Adrenal gland (tissue), 12 donors: ENCODE results near the gene ADGRB3. TPM values are rescaled to one million over a fixed set of nuclear protein-coding genes. Genes with fewer than 3 reads are reported as not detected.

ENCODE experiments used
- DNase-seq, 7 donors: peaks; one replicate each; pipeline ENCODE4 v3.0.0-alpha.2; 2019 to 2020
- H3K27ac ChIP-seq, 5 donors: fragments of 200-600 bp; sonication (generic) in 4 of 5; 1 replicate in 3 of 5; 2 replicates in 2 of 5; pipeline versions ENCODE4 v1.5.1 to v1.8.0; 2016 to 2020; ENCODE audit warnings: mild to moderate bottlenecking in 1 of 5
- H3K27me3 ChIP-seq: fragments of 200-600 bp; 2 replicates; pipeline ENCODE4 v1.8.0; 2021
- H3K36me3 ChIP-seq, 2 donors: fragments of 200-600 bp; replicated peaks in 1 of 2; 1 replicate in 1 of 2; 2 replicates in 1 of 2; pipeline versions ENCODE4 v1.5.1 to v1.8.0; 2018 to 2022
- H3K4me1 ChIP-seq, 2 donors: fragments of 200-600 bp; replicated peaks in 1 of 2; 1 replicate in 1 of 2; 2 replicates in 1 of 2; pipeline versions ENCODE4 v1.5.1 to v1.8.0; 2018 to 2021
- H3K4me3 ChIP-seq, 4 donors: fragments of 200-600 bp; sonication (generic) in 3 of 4; one replicate each; pipeline ENCODE4 v1.5.1; 2016 to 2018
- H3K9me3 ChIP-seq, 3 donors: fragments of 200-600 bp; sonication (generic) in 1 of 3; replicated peaks in 1 of 3; 1 replicate in 2 of 3; 2 replicates in 1 of 3; pipeline versions ENCODE4 v1.5.1 to v1.8.0; 2016 to 2021
- POLR2A ChIP-seq, 2 donors: fragments of 450-650 bp; IDR thresholded peaks; one replicate each; pipeline ENCODE4 v1.6.1; 2017; ENCODE audit warnings: antibody characterized with exemption in 2 of 2, mild to moderate bottlenecking in 2 of 2, moderate library complexity in 1 of 2
- WGBS, 4 donors: extraction: QIAGEN DNeasy Blood & Tissue Kit in 2 of 4; methylation state at CpG; one replicate each; pipeline versions ENCODE4 v1.1.5 to v1.1.7; 2013 to 2017; 5-methylcytosine and 5-hydroxymethylcytosine counted together
- intact Hi-C, 2 donors: fragments of 100-400 bp; cut with DNase I; formaldehyde crosslinking; loops; one replicate each; pipeline versions ENCODE4 v1.14.1 to v1.15.0; 2022 to 2023
- polyA plus RNA-seq, 3 donors: library from polyadenylated mRNA; stranded (reverse); fragments of 200-250 nt in 2 of 3; fragments of 350-450 nt in 1 of 3; fragmentation: Illumina TruSeq in 1 of 3; extraction: RNeasy Lipid Tissue Mini Kit (QIAGEN cat#74804) in 1 of 3; gene quantifications; one replicate each; pipeline ENCODE4 v1.2.3, GENCODE V29; 2013 to 2014
- total RNA-seq, 9 donors: library from RNA; depleted of rRNA in 4 of 9; stranded (reverse); fragments of >200 nt in 4 of 9; fragments of 120-200 nt in 1 of 9; fragmentation: NEBNext Ultra II Directional in 1 of 9; extraction: Animal tissue kit (Norgen Biotek cat#: 25700) in 1 of 9; gene quantifications; one replicate each; pipeline versions ENCODE4 v1.1.0 to v1.2.4, GENCODE V29; 2013 to 2023
- TF ChIP-seq, protein P1 (sequence below), 6 experiments: fragments of 450-650 bp in 4 of 6; fragments of 200-600 bp in 2 of 6; sonication (generic) in 1 of 6; IDR thresholded peaks; 1 replicate in 5 of 6; 2 replicates in 1 of 6; pipeline versions ENCODE4 v1.5.1 to v1.8.0; 2016 to 2021; ENCODE audit warnings: antibody characterized with exemption in 6 of 6, mild to moderate bottlenecking in 2 of 6, moderate library complexity in 1 of 6
- donor health status: healthy with polysubstance abuse.
- donor health status: Bipolar disorder and iron deficiency.
- donor health status: DM: yes; HTN: yes; CAD: no.
- donor health status: DM: no; HTN: no; CAD: no.
- donor health status: DM: no; HTN: no; CAD: no.
- donor health status: DM: yes; HTN: yes; CAD: no.

The ADGRB3 gene
- total and polyA plus RNA-seq, 12 donors = 1.3 to 9.0 (median 3.1) TPM

DNA sequence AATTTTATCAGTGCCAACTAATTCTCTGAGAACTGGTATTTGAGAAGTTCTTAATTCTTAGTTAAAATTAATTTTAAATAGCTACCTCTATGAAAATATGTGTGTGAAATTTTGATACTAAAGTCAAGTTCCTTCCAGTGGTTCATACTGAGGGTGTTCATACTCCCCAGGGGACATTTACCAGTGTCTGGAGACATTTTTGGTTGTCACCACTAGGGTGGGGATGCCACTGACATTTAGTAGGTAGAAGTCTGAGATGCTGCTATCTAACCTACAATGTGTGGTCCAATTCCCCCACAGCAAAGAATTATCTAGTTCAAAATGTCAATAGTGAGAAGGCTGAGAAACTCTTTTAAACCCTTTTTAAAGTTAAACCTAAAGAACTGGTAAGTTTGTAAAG lies 463.8 kb downstream of the ADGRB3 start:
- TF ChIP-seq POLR2A (IDR thresholded peaks at IDR 0.05) = no peak
- TF ChIP-seq, protein P1, sequence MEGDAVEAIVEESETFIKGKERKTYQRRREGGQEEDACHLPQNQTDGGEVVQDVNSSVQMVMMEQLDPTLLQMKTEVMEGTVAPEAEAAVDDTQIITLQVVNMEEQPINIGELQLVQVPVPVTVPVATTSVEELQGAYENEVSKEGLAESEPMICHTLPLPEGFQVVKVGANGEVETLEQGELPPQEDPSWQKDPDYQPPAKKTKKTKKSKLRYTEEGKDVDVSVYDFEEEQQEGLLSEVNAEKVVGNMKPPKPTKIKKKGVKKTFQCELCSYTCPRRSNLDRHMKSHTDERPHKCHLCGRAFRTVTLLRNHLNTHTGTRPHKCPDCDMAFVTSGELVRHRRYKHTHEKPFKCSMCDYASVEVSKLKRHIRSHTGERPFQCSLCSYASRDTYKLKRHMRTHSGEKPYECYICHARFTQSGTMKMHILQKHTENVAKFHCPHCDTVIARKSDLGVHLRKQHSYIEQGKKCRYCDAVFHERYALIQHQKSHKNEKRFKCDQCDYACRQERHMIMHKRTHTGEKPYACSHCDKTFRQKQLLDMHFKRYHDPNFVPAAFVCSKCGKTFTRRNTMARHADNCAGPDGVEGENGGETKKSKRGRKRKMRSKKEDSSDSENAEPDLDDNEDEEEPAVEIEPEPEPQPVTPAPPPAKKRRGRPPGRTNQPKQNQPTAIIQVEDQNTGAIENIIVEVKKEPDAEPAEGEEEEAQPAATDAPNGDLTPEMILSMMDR (IDR thresholded peaks at IDR 0.05) = no peak
- no peak overlapping the region for H3K27ac ChIP-seq
- intact Hi-C loops = no loop called here
- no peak for DNase-seq
- no peaks in the 10 kb centered on the region for H3K27me3 ChIP-seq
- H3K9me3 ChIP-seq = no peaks in the 10 kb centered on the region
- no peaks in the 10 kb centered on the region for H3K4me1 ChIP-seq
- H3K36me3 ChIP-seq = no peaks in the 10 kb centered on the region
- H3K4me3 ChIP-seq = no peak overlapping the region

DNA sequence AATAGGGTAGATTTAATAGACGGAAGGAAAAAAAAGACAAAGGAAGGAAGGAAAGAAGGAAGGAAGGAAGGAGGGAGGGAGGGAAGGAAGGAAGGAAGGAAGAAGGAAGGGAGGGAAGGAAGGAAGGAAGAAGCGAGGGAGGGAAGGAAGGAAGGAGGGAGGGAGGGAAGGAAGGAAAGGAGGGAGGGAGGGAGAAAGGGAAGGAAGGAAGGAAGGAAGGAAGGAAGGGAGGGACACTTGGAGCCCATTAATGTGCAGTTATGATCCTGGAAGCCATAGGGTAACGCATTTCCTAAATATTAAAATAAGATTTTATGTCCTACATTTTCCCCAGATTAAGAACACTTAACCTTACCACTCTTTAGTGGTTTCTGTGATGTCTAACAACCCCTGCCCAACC lies 465.7 kb downstream of the ADGRB3 start:
- H3K27me3 ChIP-seq = no peaks in the 10 kb centered on the region
- 87 to 95% (median 94%) methylated on average over 2 to 3 of the region's 3 CpGs for WGBS, 4 donors
- no peak overlapping the region for H3K27ac ChIP-seq
- no peak for DNase-seq
- H3K4me3 ChIP-seq = no peak overlapping the region
- intact Hi-C loops = no loop called here
- H3K9me3 ChIP-seq = no peaks in the 10 kb centered on the region
- TF ChIP-seq, protein P1 (IDR thresholded peaks at IDR 0.05) = no peak
- TF ChIP-seq POLR2A (IDR thresholded peaks at IDR 0.05) = no peak
- H3K4me1 ChIP-seq = no peaks in the 10 kb centered on the region
- H3K36me3 ChIP-seq = no peaks in the 10 kb centered on the region

DNA sequence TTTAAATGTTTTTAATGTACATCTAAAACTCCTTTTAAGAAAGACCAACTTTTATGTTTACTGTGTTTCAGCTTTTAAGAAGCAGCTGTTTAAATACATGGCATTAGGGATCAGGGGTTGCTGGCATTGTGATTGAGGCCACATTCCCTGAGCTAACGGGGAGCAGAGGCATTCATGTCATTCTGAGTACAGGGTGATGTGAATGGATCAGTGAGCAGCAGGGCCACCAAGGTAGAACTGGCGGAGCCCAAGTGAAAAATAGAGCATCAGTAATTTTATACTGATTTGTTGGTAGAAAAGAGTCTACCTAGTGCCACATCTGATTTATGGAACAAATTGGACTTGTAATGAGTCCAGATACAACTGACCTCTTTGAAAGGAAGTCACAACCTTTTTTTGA lies 467.3 kb downstream of the ADGRB3 start:
- H3K36me3 ChIP-seq = no peaks in the 10 kb centered on the region
- no peaks in the 10 kb centered on the region for H3K9me3 ChIP-seq
- TF ChIP-seq, protein P1 (IDR thresholded peaks at IDR 0.05) = no peak
- TF ChIP-seq POLR2A (IDR thresholded peaks at IDR 0.05) = no peak
- 71 to 83% (median 82%) methylated on average over 2 of the region's 2 CpGs for WGBS, 4 donors
- DNase-seq = no peak
- H3K4me3 ChIP-seq = no peak overlapping the region
- no peaks in the 10 kb centered on the region for H3K27me3 ChIP-seq
- H3K27ac ChIP-seq = no peak overlapping the region
- intact Hi-C loops = no loop called here
- H3K4me1 ChIP-seq = no peaks in the 10 kb centered on the region

DNA sequence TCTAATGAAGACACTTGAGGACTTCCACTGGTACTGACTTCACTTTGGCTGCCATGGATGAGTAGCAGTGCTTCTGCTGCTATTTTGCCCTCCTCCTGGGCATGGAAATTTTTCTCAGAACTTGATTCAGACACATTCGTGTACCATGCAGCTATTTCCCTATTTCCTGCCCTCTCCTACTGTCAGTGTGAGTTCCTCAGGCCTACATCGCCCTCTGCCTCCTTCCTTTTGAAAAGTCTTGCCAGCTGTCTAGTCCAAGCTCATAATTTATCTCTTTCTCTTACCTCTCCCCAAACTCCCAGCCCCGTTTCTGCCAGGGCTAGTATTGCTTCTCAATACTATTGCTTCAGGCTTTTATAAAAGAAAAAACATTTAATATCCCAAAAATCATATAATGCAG lies 470.2 kb downstream of the ADGRB3 start:
- Histone ChIP-seq H3K9me3 (no peaks in the 10 kb centered on the region), H3K27me3 (no peaks in the 10 kb centered on the region), H3K27ac (no peak overlapping the region), H3K36me3 (no peaks in the 10 kb centered on the region), H3K4me3 (no peak overlapping the region), H3K4me1 (no peaks in the 10 kb centered on the region)
- WGBS, 4 donors = 49 to 56% (median 51%) methylated on average over 3 of the region's 3 CpGs
- intact Hi-C loops = no loop called here
- TF ChIP-seq, protein P1 (IDR thresholded peaks at IDR 0.05) = peak in 1 of 6 experiments; percentile 14
- no peak for TF ChIP-seq POLR2A (IDR thresholded peaks at IDR 0.05)
- peak in 2 of 7 donors; percentile 4 to 15 for DNase-seq
